Measurements from ENCODE around the gene CCDC92.

CCDC92 gene

DNA sequence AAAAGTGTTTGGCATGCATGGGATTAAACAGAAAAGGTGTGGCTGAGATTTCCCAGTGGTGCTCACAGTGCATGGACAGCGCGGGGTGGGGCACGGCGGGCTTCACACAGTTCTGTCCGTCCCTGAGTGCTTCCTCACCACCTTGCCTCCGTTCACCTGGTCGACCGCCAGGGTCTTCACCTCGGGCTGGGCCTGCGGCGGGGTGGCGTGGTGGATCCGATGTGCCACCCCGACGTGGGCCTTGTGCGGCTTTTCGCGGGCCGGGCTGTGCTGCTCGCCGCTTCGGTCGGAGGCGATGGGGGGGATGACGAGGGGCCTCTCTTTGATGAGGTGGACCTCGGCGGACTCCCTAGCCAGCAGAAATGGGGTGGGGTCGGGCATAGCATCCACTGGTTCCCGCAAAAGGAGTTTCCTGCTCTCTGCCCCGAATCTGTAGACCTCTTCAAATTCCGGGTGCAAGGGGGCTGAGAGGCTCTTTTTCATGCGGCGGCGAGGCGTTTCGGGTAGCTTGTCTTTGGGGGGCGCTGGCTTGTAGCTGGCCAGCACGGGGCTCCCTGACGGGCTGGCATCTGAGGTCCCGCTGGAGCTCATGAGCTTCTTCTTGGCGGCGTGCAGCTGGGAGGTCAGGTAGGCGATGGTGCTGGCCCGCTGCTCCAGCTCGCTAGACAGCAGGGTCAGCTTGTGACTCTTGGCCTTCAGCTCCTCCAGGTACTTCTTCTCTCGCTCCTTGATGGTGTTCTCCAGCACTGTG is 35.5 kb downstream of the CCDC92 start:
- no peaks in the 10 kb centered on the region for H3K9me2 ChIP-seq (replicated peaks; ENCODE audit: insufficient read depth, low read length)
- no peaks in the 10 kb centered on the region for H3K79me2 ChIP-seq (ENCODE audit: insufficient read depth, low read length)
- H4K20me1 ChIP-seq (ENCODE audit: low read depth, low read length) = no peaks in the 10 kb centered on the region
- no peak overlapping the region for H3K9ac ChIP-seq (ENCODE audit: low read length)
- no peak for TF ChIP-seq CTCF (IDR thresholded peaks at IDR 0.05; ENCODE audit: insufficient read depth, low read length, poor library complexity, severe bottlenecking)
- H3F3A ChIP-seq (ENCODE audit: insufficient read depth) = no peaks in the 10 kb centered on the region
- H3K9me3 ChIP-seq (ENCODE audit: insufficient read depth, low read length) = no peaks in the 10 kb centered on the region
- H3K4me2 ChIP-seq (ENCODE audit: low read depth, low read length, poor library complexity, severe bottlenecking) = no peak overlapping the region
- H3K27me3 ChIP-seq (ENCODE audit: low read length) = no peaks in the 10 kb centered on the region
- no peaks in the 10 kb centered on the region for H3K36me3 ChIP-seq (ENCODE audit: low read length)
- no peak overlapping the region for H2AFZ ChIP-seq (ENCODE audit: low read depth, low read length, severe bottlenecking)
- H3K4me3 ChIP-seq (ENCODE audit: insufficient read depth, low read length, poor library complexity, severe bottlenecking) = no peak overlapping the region
- H3K27ac ChIP-seq (ENCODE audit: low read depth, low read length) = no peak overlapping the region

- Histone ChIP-seq H3K27ac (ENCODE audit: low read depth, low read length) (no peak overlapping the region), H3K27me3 (ENCODE audit: low read length) (no peaks in the 10 kb centered on the region), H3K36me3 (ENCODE audit: low read length) (no peaks in the 10 kb centered on the region), H3K9me3 (ENCODE audit: insufficient read depth, low read length) (no peaks in the 10 kb centered on the region), H3F3A (ENCODE audit: insufficient read depth) (no peaks in the 10 kb centered on the region), H3K4me2 (ENCODE audit: low read depth, low read length, poor library complexity, severe bottlenecking) (no peak overlapping the region), H2AFZ (ENCODE audit: low read depth, low read length, severe bottlenecking) (no peak overlapping the region), H4K20me1 (ENCODE audit: low read depth, low read length) (no peaks in the 10 kb centered on the region), H3K9ac (ENCODE audit: low read length) (no peak overlapping the region), H3K9me2 (replicated peaks; ENCODE audit: insufficient read depth, low read length) (no peaks in the 10 kb centered on the region), H3K4me3 (ENCODE audit: insufficient read depth, low read length, poor library complexity, severe bottlenecking) (no peak overlapping the region), H3K79me2 (ENCODE audit: insufficient read depth, low read length) (no peaks in the 10 kb centered on the region)
- TF ChIP-seq EZH2phosphoT487 (conservative IDR thresholded peaks at IDR 0.05; ENCODE audit: low read length) (no peak), CTCF (IDR thresholded peaks at IDR 0.05; ENCODE audit: insufficient read depth, low read length, poor library complexity, severe bottlenecking) (no peak)
Observed at GRCh38 chr12:123936471-123936870, 36.2 kb downstream of the CCDC92 start.

DNA sequence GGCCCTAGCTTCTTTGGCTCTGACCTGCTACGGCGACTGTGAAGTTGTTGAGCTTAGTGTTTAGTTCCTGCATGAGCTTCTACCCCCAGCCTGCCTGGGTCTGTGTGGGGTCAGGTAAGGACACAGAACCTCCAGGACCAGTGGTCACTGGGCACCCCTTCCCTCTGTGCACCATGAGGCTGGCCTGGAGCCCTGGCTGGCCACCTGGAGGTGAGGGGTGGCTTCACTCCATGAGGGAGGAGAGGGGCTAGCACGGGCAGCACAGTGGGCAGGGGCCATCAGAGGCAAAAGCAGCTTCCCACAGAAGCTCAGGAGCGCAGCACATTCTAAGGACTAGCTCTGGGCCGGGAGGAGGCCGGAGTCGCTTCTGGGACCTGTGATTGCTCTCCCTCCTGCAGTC is 36.7 kb downstream of the CCDC92 start:
- Histone ChIP-seq H3K9ac (ENCODE audit: low read length) (no peak overlapping the region), H3K27ac (ENCODE audit: low read depth, low read length) (no peak overlapping the region), H3K4me3 (ENCODE audit: insufficient read depth, low read length, poor library complexity, severe bottlenecking) (no peak overlapping the region), H2AFZ (ENCODE audit: low read depth, low read length, severe bottlenecking) (no peak overlapping the region), H3K36me3 (ENCODE audit: low read length) (no peaks in the 10 kb centered on the region), H3K9me2 (replicated peaks; ENCODE audit: insufficient read depth, low read length) (no peaks in the 10 kb centered on the region), H3F3A (ENCODE audit: insufficient read depth) (no peaks in the 10 kb centered on the region), H3K4me2 (ENCODE audit: low read depth, low read length, poor library complexity, severe bottlenecking) (no peak overlapping the region), H3K9me3 (ENCODE audit: insufficient read depth, low read length) (no peaks in the 10 kb centered on the region), H3K27me3 (ENCODE audit: low read length) (no peaks in the 10 kb centered on the region), H4K20me1 (ENCODE audit: low read depth, low read length) (no peaks in the 10 kb centered on the region), H3K79me2 (ENCODE audit: insufficient read depth, low read length) (no peaks in the 10 kb centered on the region)
- TF ChIP-seq CTCF (IDR thresholded peaks at IDR 0.05; ENCODE audit: insufficient read depth, low read length, poor library complexity, severe bottlenecking) = no peak
- no peak for TF ChIP-seq EZH2phosphoT487 (conservative IDR thresholded peaks at IDR 0.05; ENCODE audit: low read length)
